Measurements from ENCODE around the gene CRKL.

Gene CRKL

GRCh38 chr22:20983081-20983771 is 66.0 kb downstream of the CRKL start:
- ATAC-seq: no peak
- peak overlapping the region; percentile 5 to 95 for H3K27ac Mint-ChIP-seq
- peaks cover 53% of the 10 kb centered on the region for H3K4me1 Mint-ChIP-seq
- H3K9me3 Mint-ChIP-seq: peaks cover 9 to 11% of the 10 kb centered on the region in 2 donors
- H3K4me3 Mint-ChIP-seq: peak overlapping the region; percentile 91 to 95
- no peak for DNase-seq
- no peaks in the 10 kb centered on the region for H3K27me3 Mint-ChIP-seq

- Mint-ChIP-seq H3K4me1 (peaks cover 43% of the 10 kb centered on the region), H3K27ac (no peak overlapping the region), H3K27me3 (no peaks in the 10 kb centered on the region), H3K4me3 (no peak overlapping the region), H3K9me3 (no peaks in the 10 kb centered on the region)
- no peak for DNase-seq
- ATAC-seq: no peak
Observed at GRCh38 chr22:20985720-20986119, 68.5 kb downstream of the CRKL start.

GRCh38 chr22:20986365-20986764 is 69.2 kb downstream of the CRKL start:
- DNase-seq (no peak), ATAC-seq (no peak)
- Mint-ChIP-seq H3K9me3 (no peaks in the 10 kb centered on the region), H3K27ac (peak overlapping the region in 1 of 2 donors; percentile 1), H3K27me3 (no peaks in the 10 kb centered on the region), H3K4me3 (no peak overlapping the region), H3K4me1 (peaks cover 36% of the 10 kb centered on the region)

- peaks cover 33% of the 10 kb centered on the region for H3K4me1 Mint-ChIP-seq
- DNase-seq: no peak
- ATAC-seq: no peak
- no peak overlapping the region for H3K4me3 Mint-ChIP-seq
- H3K27ac Mint-ChIP-seq: no peak overlapping the region
- no peaks in the 10 kb centered on the region for H3K9me3 Mint-ChIP-seq
- no peaks in the 10 kb centered on the region for H3K27me3 Mint-ChIP-seq
Observed at GRCh38 chr22:20987375-20987774, 70.2 kb downstream of the CRKL start.

GRCh38 chr22:20988573-20989322 is 71.5 kb downstream of the CRKL start:
- DNase-seq (no peak), ATAC-seq (no peak)
- no peaks in the 10 kb centered on the region for H3K9me3 Mint-ChIP-seq
- no peak overlapping the region for H3K27ac Mint-ChIP-seq
- no peak overlapping the region for H3K4me3 Mint-ChIP-seq
- no peaks in the 10 kb centered on the region for H3K27me3 Mint-ChIP-seq
- H3K4me1 Mint-ChIP-seq: peaks cover 19% of the 10 kb centered on the region

- H3K27ac Mint-ChIP-seq: no peak overlapping the region
- DNase-seq (no peak), ATAC-seq (no peak)
- no peak overlapping the region for H3K4me3 Mint-ChIP-seq
- H3K4me1 Mint-ChIP-seq: peaks cover 14% of the 10 kb centered on the region
- H3K9me3 Mint-ChIP-seq: no peaks in the 10 kb centered on the region
- no peaks in the 10 kb centered on the region for H3K27me3 Mint-ChIP-seq
Observed at GRCh38 chr22:20989323-20990138, 72.3 kb downstream of the CRKL start.

GRCh38 chr22:20990184-20991180 is 73.3 kb downstream of the CRKL start:
- no peak overlapping the region for H3K4me3 Mint-ChIP-seq
- peak overlapping the region in 1 of 2 donors; percentile 57 for H3K27ac Mint-ChIP-seq

GRCh38 chr22:20991252-20992055 is 74.2 kb downstream of the CRKL start:
- no peaks in the 10 kb centered on the region for H3K27me3 Mint-ChIP-seq
- peaks cover 14% of the 10 kb centered on the region for H3K4me1 Mint-ChIP-seq
- no peak for DNase-seq
- no peak overlapping the region for H3K4me3 Mint-ChIP-seq
- ATAC-seq: peak; percentile 13
- no peaks in the 10 kb centered on the region for H3K9me3 Mint-ChIP-seq
- peak overlapping the region in 1 of 2 donors; percentile 56 for H3K27ac Mint-ChIP-seq

More at GRCh38 chr22:20990184-20991180, 73.3 kb downstream of the CRKL start:
- Mint-ChIP-seq H3K4me1 (peaks cover 14% of the 10 kb centered on the region), H3K9me3 (no peaks in the 10 kb centered on the region), H3K27me3 (no peaks in the 10 kb centered on the region)
- DNase-seq (no peak), ATAC-seq (no peak)

- H3K27me3 Mint-ChIP-seq: no peaks in the 10 kb centered on the region
- H3K4me3 Mint-ChIP-seq: no peak overlapping the region
- H3K9me3 Mint-ChIP-seq: no peaks in the 10 kb centered on the region
- ATAC-seq (no peak), DNase-seq (no peak)
- H3K27ac Mint-ChIP-seq: peak overlapping the region in 1 of 2 donors; percentile 56
- H3K4me1 Mint-ChIP-seq: peaks cover 14% of the 10 kb centered on the region
Observed at GRCh38 chr22:20992056-20992442, 74.8 kb downstream of the CRKL start.

GRCh38 chr22:20992456-20993303 is 75.5 kb downstream of the CRKL start:
- Mint-ChIP-seq H3K9me3 (no peaks in the 10 kb centered on the region), H3K27ac (peak overlapping the region in 1 of 2 donors; percentile 55), H3K4me3 (no peak overlapping the region), H3K4me1 (peaks cover 12% of the 10 kb centered on the region), H3K27me3 (no peaks in the 10 kb centered on the region)
- ATAC-seq (no peak), DNase-seq (no peak)

GRCh38 chr22:20993304-20994127 is 76.3 kb downstream of the CRKL start:
- no peak for DNase-seq
- no peaks in the 10 kb centered on the region for H3K27me3 Mint-ChIP-seq
- peak overlapping the region in 1 of 2 donors; percentile 55 for H3K27ac Mint-ChIP-seq
- peaks cover 17% of the 10 kb centered on the region for H3K4me1 Mint-ChIP-seq
- no peak for ATAC-seq
- no peak overlapping the region for H3K4me3 Mint-ChIP-seq
- H3K9me3 Mint-ChIP-seq: no peaks in the 10 kb centered on the region

- no peak for DNase-seq
- Mint-ChIP-seq H3K9me3 (no peaks in the 10 kb centered on the region), H3K27ac (peak overlapping the region in 1 of 2 donors; percentile 13), H3K4me3 (no peak overlapping the region), H3K4me1 (peaks cover 20% of the 10 kb centered on the region), H3K27me3 (no peaks in the 10 kb centered on the region)
- no peak for ATAC-seq
Observed at GRCh38 chr22:20994128-20994901, 77.1 kb downstream of the CRKL start.

All from stimulated activated naive CD8-positive, alpha-beta T cell treated with anti-CD3 and anti-CD28 coated beads, Interleukin-15, amount 100 ng/mL, for 72 hours (primary cell).